ENCODE data around the gene TAB3.

GRCh38 chrX:30870572-30870971, 18.5 kb downstream of the TAB3 start:
- TF ChIP-seq, protein P1, sequence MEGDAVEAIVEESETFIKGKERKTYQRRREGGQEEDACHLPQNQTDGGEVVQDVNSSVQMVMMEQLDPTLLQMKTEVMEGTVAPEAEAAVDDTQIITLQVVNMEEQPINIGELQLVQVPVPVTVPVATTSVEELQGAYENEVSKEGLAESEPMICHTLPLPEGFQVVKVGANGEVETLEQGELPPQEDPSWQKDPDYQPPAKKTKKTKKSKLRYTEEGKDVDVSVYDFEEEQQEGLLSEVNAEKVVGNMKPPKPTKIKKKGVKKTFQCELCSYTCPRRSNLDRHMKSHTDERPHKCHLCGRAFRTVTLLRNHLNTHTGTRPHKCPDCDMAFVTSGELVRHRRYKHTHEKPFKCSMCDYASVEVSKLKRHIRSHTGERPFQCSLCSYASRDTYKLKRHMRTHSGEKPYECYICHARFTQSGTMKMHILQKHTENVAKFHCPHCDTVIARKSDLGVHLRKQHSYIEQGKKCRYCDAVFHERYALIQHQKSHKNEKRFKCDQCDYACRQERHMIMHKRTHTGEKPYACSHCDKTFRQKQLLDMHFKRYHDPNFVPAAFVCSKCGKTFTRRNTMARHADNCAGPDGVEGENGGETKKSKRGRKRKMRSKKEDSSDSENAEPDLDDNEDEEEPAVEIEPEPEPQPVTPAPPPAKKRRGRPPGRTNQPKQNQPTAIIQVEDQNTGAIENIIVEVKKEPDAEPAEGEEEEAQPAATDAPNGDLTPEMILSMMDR (IDR thresholded peaks at IDR 0.05) = no peak
- TF ChIP-seq POLR2A (IDR thresholded peaks at IDR 0.05) = no peak
